Tibial nerve (tissue), 4 donors: Measurements from ENCODE around the gene BTBD2. TPM values are rescaled to one million over a fixed set of nuclear protein-coding genes. Genes with fewer than 3 reads are reported as not detected.

Experiments used
- DNase-seq, 2 donors: peaks; one replicate each; pipeline ENCODE4 v3.0.0-alpha.2; 2019; ENCODE audit warnings: low spot score in 2 of 2
- H3K27ac ChIP-seq, 4 donors: fragments of 200-600 bp; sonication (generic) in 3 of 4; one replicate each; pipeline ENCODE4 v1.5.1; 2017 to 2019; ENCODE audit warnings: mild to moderate bottlenecking in 1 of 4
- H3K27me3 ChIP-seq, 2 donors: fragments of 200-600 bp; sonication (generic) in 1 of 2; one replicate each; pipeline versions ENCODE4 v1.5.1 to v1.6.0; 2017 to 2019
- H3K36me3 ChIP-seq, 3 donors: fragments of 200-600 bp; sonication (generic); one replicate each; pipeline ENCODE4 v1.5.1; 2018 to 2019
- H3K4me1 ChIP-seq, 4 donors: fragments of 200-600 bp; sonication (generic) in 3 of 4; one replicate each; pipeline ENCODE4 v1.5.1; 2017 to 2019
- H3K4me3 ChIP-seq, 4 donors: fragments of 200-600 bp; sonication (generic) in 3 of 4; one replicate each; pipeline ENCODE4 v1.5.1; 2017 to 2019; ENCODE audit warnings: mild to moderate bottlenecking in 1 of 4, moderate library complexity in 1 of 4
- H3K9me3 ChIP-seq, 4 donors: fragments of 200-600 bp; sonication (generic) in 3 of 4; one replicate each; pipeline ENCODE4 v1.5.1; 2017 to 2019
- CTCF ChIP-seq, 5 experiments: fragments of 200-600 bp in 3 of 5; fragments of 450-650 bp in 2 of 5; sonication (generic) in 3 of 5; IDR thresholded peaks; one replicate each; pipeline ENCODE4 v1.5.1; 2016 to 2019; ENCODE audit warnings: antibody characterized with exemption in 5 of 5, mild to moderate bottlenecking in 3 of 5, moderate library complexity in 2 of 5
- EP300 ChIP-seq, 2 donors: sonication (generic); formaldehyde crosslinking; IDR thresholded peaks; one replicate each; pipeline ENCODE4 v1.6.1; 2017; ENCODE audit warnings: antibody characterized with exemption in 2 of 2, mild to moderate bottlenecking in 1 of 2
- POLR2A ChIP-seq, 2 donors: fragments of 450-650 bp; IDR thresholded peaks; one replicate each; pipeline ENCODE4 v1.6.1; 2017; ENCODE audit warnings: antibody characterized with exemption in 2 of 2, mild to moderate bottlenecking in 2 of 2, moderate library complexity in 2 of 2
- WGBS, 2 donors: methylation state at CpG; one replicate each; pipeline ENCODE4 v1.1.5; 2018; 5-methylcytosine and 5-hydroxymethylcytosine counted together
- total RNA-seq, 4 donors: library from RNA; depleted of rRNA; stranded (reverse); fragments of >200 nt; gene quantifications; one replicate each; pipeline ENCODE4 v1.1.0, GENCODE V29; 2016

The BTBD2 gene
- total RNA-seq, 4 donors from 2014 or later, result 54.0 to 94.5 (median 73.5) TPM

DNA sequence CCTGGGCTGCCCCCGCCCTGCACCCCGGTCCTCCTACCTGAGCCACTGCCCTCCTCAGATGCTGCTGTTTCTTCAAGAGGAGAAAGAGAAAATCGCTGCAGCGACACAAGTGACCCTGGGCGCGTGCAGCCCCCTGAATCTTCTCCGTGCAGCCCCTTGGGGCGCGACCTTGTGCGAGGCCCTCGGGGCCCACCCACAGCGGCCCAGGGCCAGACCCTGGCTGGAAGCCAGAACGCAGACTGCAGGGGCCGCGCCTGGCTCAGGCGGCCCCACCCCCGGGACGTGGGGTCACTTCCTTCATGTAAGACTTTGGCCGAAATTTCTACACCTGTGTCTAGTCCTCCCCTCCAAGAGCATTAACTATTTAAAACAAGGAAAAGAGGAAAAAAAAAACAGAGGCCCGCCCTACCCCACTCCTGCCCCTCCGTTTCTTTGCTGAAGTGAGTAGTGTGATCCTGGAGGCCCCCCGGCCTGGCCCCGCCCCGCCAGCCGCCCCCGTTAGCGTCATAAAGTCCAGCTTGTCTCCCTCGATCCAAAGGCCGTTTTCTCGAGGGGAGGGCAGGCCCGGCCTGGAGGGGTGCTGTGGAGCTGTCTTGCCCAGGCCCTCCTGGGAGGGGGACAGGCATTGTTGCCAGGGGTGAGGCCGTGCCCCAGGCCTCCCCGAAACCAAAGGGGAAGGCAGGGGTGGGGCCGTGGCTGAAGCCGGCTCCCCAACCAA, 35.3 kb downstream of the BTBD2 start:
- H3K27ac ChIP-seq, result peak overlapping the region; percentile 1 to 82 (median 57)
- 33 to 37% methylated on average over 30 to 35 of the region's 35 CpGs for WGBS, 2 donors
- peaks cover 0 to 96% (median 21%) of the 10 kb centered on the region in 3 donors for H3K36me3 ChIP-seq
- DNase-seq, result no peak
- no peaks in the 10 kb centered on the region for H3K27me3 ChIP-seq
- no peak for TF ChIP-seq CTCF (IDR thresholded peaks at IDR 0.05)
- TF ChIP-seq EP300 (IDR thresholded peaks at IDR 0.05), result no peak
- TF ChIP-seq POLR2A (IDR thresholded peaks at IDR 0.05), result no peak
- H3K4me1 ChIP-seq, result peaks cover 0 to 19% (median 3%) of the 10 kb centered on the region in 4 donors
- H3K9me3 ChIP-seq, result no peaks in the 10 kb centered on the region
- H3K4me3 ChIP-seq, result peak overlapping the region in 1 of 4 donors; percentile 31

GRCh38 chr19:1979642-1980041, 35.9 kb downstream of the BTBD2 start:
- Histone ChIP-seq H3K4me1 (peaks cover 0 to 19% (median 3%) of the 10 kb centered on the region in 4 donors), H3K27ac (peak overlapping the region in 3 of 4 donors; percentile 37 to 82 (median 63)), H3K36me3 (peaks cover 0 to 96% (median 21%) of the 10 kb centered on the region in 3 donors), H3K27me3 (no peaks in the 10 kb centered on the region), H3K9me3 (no peaks in the 10 kb centered on the region), H3K4me3 (no peak overlapping the region)
- no peak for DNase-seq
- WGBS, 2 donors, result 62 to 71% methylated on average over 14 to 23 of the region's 28 CpGs
- TF ChIP-seq POLR2A (IDR thresholded peaks at IDR 0.05) (no peak), CTCF (IDR thresholded peaks at IDR 0.05) (no peak), EP300 (IDR thresholded peaks at IDR 0.05) (no peak)

- TF ChIP-seq CTCF (IDR thresholded peaks at IDR 0.05) (no peak), POLR2A (IDR thresholded peaks at IDR 0.05) (no peak), EP300 (IDR thresholded peaks at IDR 0.05) (no peak)
- Histone ChIP-seq H3K9me3 (no peaks in the 10 kb centered on the region), H3K27ac (no peak overlapping the region), H3K4me3 (no peak overlapping the region), H3K36me3 (peaks cover 0 to 94% (median 21%) of the 10 kb centered on the region in 3 donors), H3K4me1 (peaks cover 0 to 19% (median 3%) of the 10 kb centered on the region in 4 donors), H3K27me3 (no peaks in the 10 kb centered on the region)
- WGBS, 2 donors, result 96 to 98% methylated on average over 31 to 38 of the region's 43 CpGs
- no peak for DNase-seq
Measured at GRCh38 chr19:1979017-1979416, 36.5 kb downstream of the BTBD2 start.

DNA sequence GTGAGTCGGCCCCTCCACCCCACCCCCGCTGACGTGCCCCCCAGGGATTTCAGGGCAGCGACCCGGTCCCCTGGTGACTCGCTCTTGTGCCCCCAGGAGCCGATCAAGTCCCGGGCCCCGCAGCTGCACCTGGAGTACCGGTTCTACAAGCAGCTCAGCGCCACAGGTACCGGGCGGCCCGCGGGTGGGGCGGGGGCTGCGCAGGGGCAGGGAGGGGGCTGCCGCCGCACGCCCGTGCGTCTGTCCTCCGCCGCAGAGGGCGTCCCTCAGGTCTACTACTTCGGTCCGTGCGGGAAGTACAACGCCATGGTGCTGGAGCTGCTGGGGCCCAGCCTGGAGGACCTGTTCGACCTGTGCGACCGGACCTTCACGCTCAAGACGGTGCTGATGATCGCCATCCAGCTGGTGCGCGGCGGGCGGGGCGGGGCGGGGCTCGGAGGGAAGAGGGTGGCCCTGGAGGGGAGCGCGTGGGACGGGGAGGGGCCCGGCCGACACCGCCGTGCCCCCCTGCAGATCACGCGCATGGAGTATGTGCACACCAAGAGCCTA, 37.1 kb downstream of the BTBD2 start:
- H3K9me3 ChIP-seq, result no peaks in the 10 kb centered on the region
- peaks cover 0 to 90% (median 21%) of the 10 kb centered on the region in 3 donors for H3K36me3 ChIP-seq
- no peak for DNase-seq
- 95 to 98% methylated on average over 13 to 41 of the region's 51 CpGs for WGBS, 2 donors
- H3K4me1 ChIP-seq, result peaks cover 0 to 19% (median 3%) of the 10 kb centered on the region in 4 donors
- H3K27me3 ChIP-seq, result no peaks in the 10 kb centered on the region
- no peak overlapping the region for H3K4me3 ChIP-seq
- no peak overlapping the region for H3K27ac ChIP-seq
- TF ChIP-seq CTCF (IDR thresholded peaks at IDR 0.05), result no peak
- TF ChIP-seq EP300 (IDR thresholded peaks at IDR 0.05), result no peak
- TF ChIP-seq POLR2A (IDR thresholded peaks at IDR 0.05), result no peak

DNA sequence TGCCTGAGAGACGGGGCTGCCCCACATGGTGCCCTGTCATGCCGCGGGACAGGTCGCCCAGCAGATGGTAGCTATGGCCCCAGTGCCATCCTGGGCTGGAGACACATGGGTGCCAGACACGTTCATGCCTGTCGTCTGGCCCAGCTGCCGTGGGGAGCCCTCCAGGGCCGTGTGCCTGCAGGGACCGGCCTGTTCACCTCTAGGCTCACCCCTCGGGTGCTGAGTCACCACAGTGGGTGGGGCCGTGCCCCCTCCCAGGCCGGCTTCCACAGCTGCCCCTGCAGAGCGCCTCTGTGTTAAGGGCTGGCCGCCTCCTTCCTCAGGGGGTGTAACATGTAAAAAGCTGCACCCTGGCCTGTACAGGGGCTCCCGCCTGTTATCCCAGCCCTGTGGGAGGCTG, 38.4 kb downstream of the BTBD2 start:
- WGBS, 2 donors, result 75 to 88% methylated on average over 4 to 9 of the region's 15 CpGs
- H3K36me3 ChIP-seq, result peaks cover 0 to 79% (median 21%) of the 10 kb centered on the region in 3 donors
- H3K4me1 ChIP-seq, result peaks cover 0 to 19% (median 3%) of the 10 kb centered on the region in 4 donors
- TF ChIP-seq EP300 (IDR thresholded peaks at IDR 0.05) (no peak), POLR2A (IDR thresholded peaks at IDR 0.05) (no peak), CTCF (IDR thresholded peaks at IDR 0.05) (no peak)
- DNase-seq, result no peak
- H3K27me3 ChIP-seq, result no peaks in the 10 kb centered on the region
- no peak overlapping the region for H3K27ac ChIP-seq
- H3K9me3 ChIP-seq, result no peaks in the 10 kb centered on the region
- no peak overlapping the region for H3K4me3 ChIP-seq
